GM12874 (cell line): ENCODE measurements around the gene TUBB6.

ENCODE experiments used
- TF ChIP-seq, protein P1 (sequence below): IDR thresholded peaks from 2 replicates; pipeline ENCODE4 v1.5.1; 2011; ENCODE audit warnings: low read depth, mild to moderate bottlenecking, control low read depth, low read length, moderate library complexity; ENCODE audit not compliant: insufficient read depth

TUBB6 gene

GRCh38 chr18:12335503-12335902, 27.5 kb downstream of the TUBB6 start:
- TF ChIP-seq, protein P1, sequence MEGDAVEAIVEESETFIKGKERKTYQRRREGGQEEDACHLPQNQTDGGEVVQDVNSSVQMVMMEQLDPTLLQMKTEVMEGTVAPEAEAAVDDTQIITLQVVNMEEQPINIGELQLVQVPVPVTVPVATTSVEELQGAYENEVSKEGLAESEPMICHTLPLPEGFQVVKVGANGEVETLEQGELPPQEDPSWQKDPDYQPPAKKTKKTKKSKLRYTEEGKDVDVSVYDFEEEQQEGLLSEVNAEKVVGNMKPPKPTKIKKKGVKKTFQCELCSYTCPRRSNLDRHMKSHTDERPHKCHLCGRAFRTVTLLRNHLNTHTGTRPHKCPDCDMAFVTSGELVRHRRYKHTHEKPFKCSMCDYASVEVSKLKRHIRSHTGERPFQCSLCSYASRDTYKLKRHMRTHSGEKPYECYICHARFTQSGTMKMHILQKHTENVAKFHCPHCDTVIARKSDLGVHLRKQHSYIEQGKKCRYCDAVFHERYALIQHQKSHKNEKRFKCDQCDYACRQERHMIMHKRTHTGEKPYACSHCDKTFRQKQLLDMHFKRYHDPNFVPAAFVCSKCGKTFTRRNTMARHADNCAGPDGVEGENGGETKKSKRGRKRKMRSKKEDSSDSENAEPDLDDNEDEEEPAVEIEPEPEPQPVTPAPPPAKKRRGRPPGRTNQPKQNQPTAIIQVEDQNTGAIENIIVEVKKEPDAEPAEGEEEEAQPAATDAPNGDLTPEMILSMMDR: no peak

- TF ChIP-seq, protein P1: no peak
Observed at GRCh38 chr18:12336171-12336613, 28.2 kb downstream of the TUBB6 start.

- TF ChIP-seq, protein P1: no peak
Observed at GRCh38 chr18:12336887-12337286, 28.8 kb downstream of the TUBB6 start.

DNA sequence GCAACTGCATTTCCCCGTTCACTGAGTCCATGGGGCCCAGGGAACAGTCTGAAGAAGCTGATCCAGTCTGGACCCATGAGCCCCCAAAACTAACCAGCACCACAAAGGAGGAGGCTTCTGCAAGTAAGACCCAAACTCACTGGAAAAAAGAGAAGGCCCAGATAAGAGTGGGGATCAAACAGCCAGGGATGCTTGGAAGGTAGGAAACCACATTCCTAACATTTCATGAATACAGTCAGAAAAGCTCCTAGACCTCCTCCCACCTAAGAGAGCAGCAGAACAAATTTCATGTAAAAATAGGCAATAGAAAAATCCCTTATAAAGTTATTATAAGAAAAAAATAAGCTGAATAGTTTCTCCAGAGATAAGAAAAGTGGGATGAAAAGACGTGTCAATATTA, 30.3 kb downstream of the TUBB6 start:
- TF ChIP-seq, protein P1: no peak

DNA sequence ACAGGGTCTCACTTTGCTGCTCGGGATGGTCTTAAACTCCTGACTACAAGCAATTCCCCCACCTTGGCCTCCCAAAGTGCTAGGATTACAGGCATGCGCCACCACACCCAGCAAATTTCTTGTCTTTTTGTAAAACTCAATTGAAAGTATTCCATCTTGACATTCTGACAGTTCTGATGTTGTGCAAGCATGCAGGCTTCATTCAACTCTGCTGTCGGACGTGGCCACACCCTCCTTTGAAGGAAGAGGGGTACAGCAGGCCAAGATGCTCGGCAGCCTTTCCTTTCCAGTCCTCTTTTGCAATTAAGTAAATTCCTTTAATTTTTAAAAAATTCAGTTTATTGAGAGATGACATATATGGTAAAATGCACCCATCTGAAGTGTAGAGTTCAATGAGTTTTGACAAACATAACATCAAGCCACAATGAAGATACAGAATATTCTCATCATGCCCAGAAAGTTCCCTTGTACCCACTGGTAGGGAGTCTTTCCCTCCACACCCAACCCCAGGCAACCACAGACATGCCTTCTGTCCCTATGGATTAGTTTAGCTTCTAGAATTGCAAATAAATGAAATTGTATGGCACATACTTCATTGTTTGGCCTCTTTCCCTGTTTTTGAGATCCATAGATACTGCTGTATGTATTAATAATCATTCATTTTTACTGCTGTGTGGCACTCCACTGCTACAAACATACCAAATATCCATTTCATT, 33.1 kb downstream of the TUBB6 start:
- TF ChIP-seq, protein P1: no peak

GRCh38 chr18:12342661-12343060, 34.6 kb downstream of the TUBB6 start:
- TF ChIP-seq, protein P1: no peak

- TF ChIP-seq, protein P1: no peak
Observed at GRCh38 chr18:12345491-12346239, 37.6 kb downstream of the TUBB6 start.
